NCI-H187 (cell line): ENCODE measurements around the gene SOX5.
"Not testable (repeated sequence)": the region's sequence is repeated elsewhere in the genome, so short reads cannot be mapped to it uniquely, and the experiment has no call there.

ENCODE experiments used
- DNase-seq, 2 experiments: peaks; one replicate each; lab custom pipeline; 2025; lab: John Stamatoyannopoulos, UW

SOX5 gene

GRCh38 chr12:23831739-23832138 lies 117.7 kb downstream of the SOX5 start:
- DNase-seq, result no peak

DNA sequence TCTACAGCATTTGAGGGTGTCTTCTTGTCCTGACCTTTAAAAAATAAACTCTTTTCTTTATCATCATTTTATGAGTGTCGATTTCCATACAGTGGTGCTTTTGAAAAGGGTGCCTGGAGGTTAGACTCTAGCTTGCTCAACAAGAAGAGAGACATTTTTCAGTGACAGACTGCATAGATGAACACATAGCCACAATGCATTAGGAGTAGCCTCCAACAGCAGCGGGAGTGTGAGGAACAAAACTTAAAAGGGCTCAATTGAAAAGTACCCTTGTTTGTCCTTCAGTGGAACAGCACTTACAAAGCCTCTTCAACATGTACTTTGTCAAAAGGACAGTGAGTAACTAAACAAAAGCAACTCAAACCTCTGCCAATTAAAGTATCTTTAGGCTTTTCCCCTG lies 119.3 kb downstream of the SOX5 start:
- DNase-seq, result no peak

GRCh38 chr12:23827353-23827752 lies 122.1 kb downstream of the SOX5 start:
- no peak for DNase-seq

DNA sequence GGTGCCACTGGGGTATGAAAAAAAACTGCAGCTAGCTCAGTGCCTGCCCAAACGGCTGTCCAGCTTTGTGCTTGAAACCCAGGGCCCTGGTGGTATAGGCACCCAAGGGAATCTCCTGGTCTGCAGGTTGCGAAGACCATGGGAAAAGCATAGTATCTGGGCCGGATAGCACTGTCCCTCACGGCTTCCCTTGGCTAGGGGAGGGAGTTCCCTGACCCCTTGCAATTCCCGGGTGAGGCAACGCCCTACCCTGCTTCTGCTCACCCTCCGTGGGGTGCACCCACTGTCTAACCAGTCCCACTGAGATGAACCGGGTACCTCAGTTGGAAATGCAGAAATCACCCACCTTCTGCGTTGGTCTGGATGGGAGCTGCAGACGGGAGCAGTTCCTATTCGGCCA lies 124.3 kb downstream of the SOX5 start:
- DNase-seq, result not testable (repeated sequence)

GRCh38 chr12:23824358-23824757 lies 125.1 kb downstream of the SOX5 start:
- no peak for DNase-seq

- not testable (repeated sequence) for DNase-seq
Measured at GRCh38 chr12:23822883-23823282, 126.6 kb downstream of the SOX5 start.

DNA sequence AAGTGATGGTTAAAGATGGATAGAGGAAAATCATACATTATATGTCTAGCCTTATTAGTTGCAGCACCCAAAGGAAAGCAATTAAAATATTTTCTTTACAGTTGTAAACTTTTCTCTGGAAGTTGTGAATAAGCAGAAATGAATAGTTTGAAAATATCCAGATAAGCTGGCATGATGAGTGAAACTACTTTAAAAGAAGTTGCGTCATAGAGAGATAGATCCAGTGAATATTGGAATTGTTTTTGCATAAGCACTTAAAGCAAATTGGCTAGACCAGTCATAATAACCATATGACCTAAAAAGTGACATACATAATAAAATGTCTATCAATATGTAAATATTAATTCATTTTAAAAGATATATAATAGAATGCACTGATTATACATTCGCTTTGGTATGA lies 132.1 kb downstream of the SOX5 start:
- DNase-seq, result no peak

DNA sequence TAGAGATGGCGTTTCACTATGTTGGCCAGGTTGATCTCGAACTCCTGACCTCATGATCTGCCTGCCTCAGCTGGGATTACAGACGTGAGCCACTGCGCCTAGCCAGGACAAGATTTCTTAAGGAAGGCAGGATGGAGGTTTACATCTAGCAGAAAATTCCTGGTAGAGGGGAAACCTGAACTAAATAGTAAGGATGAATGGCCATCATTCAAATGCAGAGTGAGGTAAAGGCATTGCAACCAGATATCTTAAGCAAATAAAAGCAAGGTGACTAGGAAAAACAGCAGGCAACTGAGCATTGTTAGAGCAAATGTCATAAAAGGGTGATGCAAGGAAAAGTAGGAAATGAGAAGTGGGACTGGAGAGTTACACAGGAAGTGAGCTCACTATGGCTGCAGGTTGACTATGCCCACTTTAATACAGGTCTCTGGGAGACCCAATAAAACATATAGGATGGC lies 133.0 kb downstream of the SOX5 start:
- DNase-seq, result no peak

DNA sequence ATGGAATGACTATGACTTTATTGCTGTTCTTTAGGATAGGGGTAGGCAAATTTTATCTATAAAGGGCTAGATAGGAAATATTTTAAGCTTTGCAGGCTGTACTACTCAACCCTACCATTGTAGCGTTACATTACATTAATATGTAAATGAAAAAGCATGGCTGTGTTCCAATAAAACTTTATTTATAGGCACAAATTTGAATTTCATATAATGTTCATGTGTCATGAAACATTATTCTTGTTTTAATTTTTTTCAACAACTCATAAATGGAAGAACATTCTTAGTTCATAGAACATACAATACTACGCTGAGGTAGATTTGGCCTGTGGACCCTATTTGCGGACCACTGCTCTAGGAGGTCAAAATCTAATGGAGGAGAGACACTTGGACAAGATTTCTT lies 133.7 kb downstream of the SOX5 start:
- DNase-seq, result no peak

- DNase-seq, result no peak
Measured at GRCh38 chr12:23813206-23813605, 136.3 kb downstream of the SOX5 start.

DNA sequence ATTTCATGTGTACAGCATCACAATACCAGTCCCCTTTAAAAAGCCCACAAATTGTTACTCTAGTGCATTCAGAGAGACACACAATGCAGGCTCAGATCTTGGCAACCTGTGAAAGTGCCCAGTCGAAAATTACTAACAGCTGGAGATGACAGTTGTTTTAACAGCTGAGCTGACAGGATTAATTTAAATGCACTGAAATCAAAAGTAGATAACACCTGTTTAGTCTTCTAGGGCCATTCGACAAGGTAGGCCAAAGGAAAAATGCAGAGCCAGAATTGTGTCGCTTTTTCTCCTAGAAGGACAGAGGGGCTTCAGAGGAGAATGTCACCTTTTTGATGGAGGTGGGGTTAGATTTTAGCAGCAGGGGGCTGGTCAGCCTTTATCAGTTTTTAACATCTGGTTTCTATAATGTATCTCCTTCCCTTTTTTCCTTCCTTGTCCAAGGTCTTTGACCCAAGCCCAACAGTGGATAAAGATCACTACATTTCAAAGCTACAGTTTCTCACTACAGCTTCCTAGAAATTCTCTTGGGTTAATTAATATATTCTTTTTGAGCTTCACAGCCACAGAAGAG lies 139.1 kb downstream of the SOX5 start:
- DNase-seq, result no peak

DNA sequence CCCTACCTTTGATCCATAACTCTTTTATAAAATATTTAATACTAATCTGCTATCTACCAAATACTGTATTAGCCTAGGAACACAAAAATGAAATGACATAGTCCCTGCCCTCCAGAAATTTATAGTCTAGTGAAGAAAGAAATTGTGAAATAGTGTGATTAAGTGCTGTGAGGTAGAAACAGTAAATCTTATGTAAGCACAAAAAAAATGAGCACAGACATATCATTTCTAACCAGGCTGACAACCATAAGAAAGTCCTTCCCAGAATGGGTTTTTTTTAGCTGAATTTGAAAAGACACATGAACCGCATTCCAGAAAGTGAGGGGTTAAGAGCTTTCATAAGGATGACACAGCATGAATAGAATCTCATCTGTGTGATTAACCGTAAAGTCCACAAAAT lies 145.9 kb downstream of the SOX5 start:
- no peak for DNase-seq

GRCh38 chr12:23795494-23795893 lies 154.0 kb downstream of the SOX5 start:
- no peak for DNase-seq

DNA sequence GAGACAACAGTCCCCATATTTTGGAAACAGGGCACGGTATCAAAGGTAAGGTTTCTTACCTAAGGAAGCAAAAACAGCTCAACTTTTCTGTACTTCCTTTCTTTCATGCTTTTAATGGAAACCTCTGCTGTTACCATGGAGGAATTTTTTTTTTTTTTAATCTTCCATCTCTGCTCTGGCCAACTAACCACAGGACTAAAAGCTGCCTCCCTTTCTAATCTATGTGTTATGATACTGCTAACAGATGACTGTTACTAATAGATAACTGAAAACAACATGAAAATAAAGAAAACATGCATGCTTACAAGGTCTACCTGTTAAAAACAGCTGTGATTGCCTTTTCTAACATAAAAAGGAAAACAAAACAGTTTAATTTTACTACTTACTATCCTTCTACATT lies 168.4 kb downstream of the SOX5 start:
- DNase-seq, result no peak

DNA sequence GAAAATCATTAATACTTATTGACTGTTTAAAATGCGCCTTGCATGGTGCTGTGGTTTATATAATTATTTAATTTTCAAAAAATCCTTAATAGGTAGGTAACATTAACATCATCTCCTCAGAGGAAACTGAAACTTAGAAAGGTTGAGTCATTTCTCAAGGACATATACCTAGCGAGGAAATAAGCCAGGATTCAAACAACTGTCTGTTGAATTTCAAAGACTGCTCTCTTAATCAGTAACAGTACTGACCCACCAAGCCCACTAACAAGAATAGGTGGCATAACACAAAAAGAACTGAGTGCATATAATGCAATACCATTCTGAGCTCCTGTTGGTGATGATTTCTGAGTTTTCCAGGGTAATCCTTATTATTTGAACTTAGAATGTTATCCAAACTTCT lies 174.3 kb downstream of the SOX5 start:
- no peak for DNase-seq

GRCh38 chr12:23771240-23771949 lies 178.1 kb downstream of the SOX5 start:
- no peak for DNase-seq

- no peak for DNase-seq
Measured at GRCh38 chr12:23770202-23770938, 179.1 kb downstream of the SOX5 start.

DNA sequence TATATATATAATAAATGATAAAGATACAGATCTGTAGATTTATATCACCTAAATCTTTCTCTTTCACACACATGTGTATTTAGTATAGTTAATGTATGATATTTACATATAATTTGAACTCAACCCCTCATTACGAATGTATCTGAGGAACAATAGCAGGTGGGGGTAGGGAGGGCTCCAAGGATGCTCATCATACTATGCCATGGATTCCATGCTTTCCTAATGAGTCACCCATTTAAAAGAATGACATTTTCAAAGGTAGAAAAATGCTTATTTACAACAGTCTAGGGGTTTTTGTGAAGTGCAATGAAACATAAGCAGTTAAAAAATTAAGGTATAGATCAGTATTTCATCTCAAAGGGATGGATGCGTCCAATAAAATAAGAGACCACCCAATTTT lies 181.6 kb downstream of the SOX5 start:
- no peak for DNase-seq

GRCh38 chr12:23763724-23764123 lies 185.7 kb downstream of the SOX5 start:
- DNase-seq, result no peak

DNA sequence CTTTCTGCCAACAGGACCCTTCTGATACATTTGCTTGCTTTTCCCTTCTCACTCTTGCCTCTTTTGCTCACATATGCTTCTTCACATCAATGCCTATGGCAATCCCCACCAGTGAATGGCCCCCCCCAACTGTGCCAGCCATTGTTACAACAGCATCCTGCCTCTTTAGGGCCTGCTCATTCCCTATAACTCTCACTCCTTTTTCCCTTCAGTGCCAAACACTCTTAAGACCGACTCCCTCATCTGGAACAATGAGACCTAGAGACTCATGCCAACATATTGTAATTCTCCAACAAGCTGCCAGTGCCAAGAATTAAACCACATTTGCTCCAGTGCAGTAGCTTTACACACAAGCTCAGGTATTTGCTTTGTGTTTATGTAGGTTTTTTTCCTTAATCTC lies 189.0 kb downstream of the SOX5 start:
- DNase-seq, result no peak

DNA sequence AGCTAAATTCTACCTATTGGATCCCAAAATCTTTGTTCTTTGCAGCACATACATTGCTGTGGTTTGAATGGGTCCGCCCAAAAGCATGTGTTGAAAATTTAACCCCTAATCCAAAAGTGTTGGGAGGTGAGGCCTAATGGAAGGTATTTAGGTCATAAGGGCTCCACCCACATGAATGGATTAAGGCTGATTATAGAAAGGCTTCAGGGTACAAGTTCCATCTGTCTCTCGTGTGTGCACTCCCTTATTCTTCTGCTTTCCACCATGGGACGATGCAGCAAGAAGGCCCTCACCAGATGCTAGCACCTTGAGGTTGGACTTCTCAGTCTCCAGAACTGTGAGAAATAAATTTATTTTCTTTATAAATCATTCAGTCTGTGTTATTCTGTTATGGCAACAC lies 190.9 kb downstream of the SOX5 start:
- no peak for DNase-seq

GRCh38 chr12:23757541-23757962 lies 191.9 kb downstream of the SOX5 start:
- no peak for DNase-seq

- no peak for DNase-seq
Measured at GRCh38 chr12:23756416-23756815, 193.1 kb downstream of the SOX5 start.
